DMS153 treated with DMSO at 0.1 percent for 48 hours (cell line): ENCODE data around the gene KCNA10.

ENCODE experiments used
- DNase-seq: peaks from one replicate; lab custom pipeline; 2025; ENCODE audit not compliant: unreplicated experiment; lab: John Stamatoyannopoulos, UW

The KCNA10 gene

DNA sequence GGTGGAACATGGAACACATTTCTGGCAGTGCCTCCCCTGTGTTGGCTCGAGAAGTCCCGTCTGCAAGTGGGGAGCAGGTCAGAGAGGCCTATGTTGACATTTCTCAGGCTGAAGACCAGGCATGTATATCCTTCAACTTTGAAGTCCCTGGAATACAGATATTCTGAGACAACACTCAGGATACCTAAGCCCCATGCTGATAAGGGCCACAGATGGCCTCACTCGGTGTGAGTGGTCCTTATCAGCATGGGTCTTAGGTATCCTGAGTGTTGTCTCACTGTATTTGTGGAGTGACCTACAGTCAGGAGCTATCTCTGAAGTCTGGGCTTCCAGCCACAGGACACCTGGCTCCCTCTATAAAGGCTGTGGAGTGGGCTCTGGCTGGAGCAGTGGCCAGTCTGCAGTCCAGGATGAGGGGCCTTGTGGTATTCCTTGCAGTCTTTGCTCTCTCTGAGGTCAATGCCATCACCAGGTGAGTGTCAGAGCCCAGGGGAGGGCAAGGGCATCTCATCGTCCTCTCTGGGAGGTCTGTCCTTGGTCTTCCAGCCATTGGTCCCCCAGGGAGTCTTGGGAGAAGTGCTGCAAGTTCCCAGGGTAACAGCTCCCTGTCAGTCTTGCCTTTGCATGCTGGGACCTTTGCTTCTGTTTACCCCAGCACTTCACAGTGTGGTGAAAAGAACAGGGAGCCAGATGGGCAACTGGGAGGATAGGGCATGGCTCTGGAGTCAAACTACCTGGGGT lies 38.4 kb downstream of the KCNA10 start:
- no peak for DNase-seq

- no peak for DNase-seq
These were observed 40.1 kb downstream of the KCNA10 start for GRCh38 chr1:110478886-110479285.

GRCh38 chr1:110477967-110478640 lies 40.9 kb downstream of the KCNA10 start:
- no peak for DNase-seq

- DNase-seq, result no peak
These were observed 41.5 kb downstream of the KCNA10 start for GRCh38 chr1:110477445-110477957.

DNA sequence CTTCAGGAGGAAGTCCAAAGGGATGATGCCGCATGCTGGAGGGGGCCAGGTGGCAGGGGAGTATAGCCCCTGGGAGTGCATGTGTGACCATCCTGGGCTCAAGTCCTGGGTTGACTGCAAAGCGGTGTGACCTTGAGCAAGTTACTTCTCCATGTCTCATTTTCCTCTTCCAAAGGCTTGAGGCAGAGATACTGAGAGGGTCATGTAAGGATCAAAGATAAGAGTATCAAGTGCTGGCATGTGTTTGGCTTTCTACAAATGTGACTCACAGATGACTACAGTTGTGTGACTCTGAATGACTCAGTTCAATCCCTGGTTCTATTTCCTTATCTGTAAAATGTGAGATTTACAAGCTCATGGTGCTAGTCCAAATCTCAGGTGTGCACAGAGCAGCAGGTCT lies 41.9 kb downstream of the KCNA10 start:
- DNase-seq, result no peak

- no peak for DNase-seq
These were observed 42.8 kb downstream of the KCNA10 start for GRCh38 chr1:110476028-110476765.

GRCh38 chr1:110475362-110476027 lies 43.5 kb downstream of the KCNA10 start:
- DNase-seq, result no peak

DNA sequence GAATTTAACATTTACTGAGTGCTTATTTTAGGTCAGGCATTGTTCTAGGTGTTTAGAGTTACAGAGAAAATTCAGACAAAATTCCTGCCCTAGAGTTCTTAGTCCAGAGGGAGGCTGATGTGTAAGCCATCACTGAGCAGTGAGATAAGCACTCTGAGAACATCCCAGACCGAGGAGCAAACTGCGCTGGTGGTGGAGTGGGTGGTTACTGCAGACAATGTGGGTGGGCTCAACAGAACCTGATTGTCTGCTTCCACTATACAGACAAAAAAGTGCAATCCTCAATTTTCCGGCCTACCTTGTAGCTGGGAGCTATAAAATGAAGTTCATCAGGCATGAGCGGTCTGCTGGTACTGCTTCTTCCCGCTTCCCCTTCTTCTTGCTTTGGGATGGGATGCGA lies 44.5 kb downstream of the KCNA10 start:
- no peak for DNase-seq

DNA sequence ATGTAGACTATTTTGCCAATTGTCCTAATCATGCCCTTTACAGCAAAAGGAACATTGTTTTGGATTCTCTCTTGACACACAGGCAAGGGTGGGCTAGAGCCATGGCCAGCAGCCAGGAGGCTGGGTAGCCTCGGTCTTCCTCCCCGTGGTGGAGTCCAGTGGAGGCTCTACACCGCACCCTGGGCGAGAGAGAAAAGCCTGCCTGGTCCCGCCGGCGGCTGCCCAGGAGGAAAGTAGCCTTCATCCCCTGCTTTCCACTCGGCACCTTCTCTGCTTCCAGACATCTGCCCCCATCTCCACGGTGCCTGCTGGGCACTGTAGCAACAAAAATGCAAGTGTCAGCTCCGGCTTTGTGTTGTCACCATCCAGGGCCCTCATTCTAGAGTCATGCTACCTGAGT lies 46.4 kb downstream of the KCNA10 start:
- no peak for DNase-seq

GRCh38 chr1:110471131-110471530 lies 47.8 kb downstream of the KCNA10 start:
- no peak for DNase-seq
